ENCODE results near the gene MBOAT2. TPM values are rescaled to one million over a fixed set of nuclear protein-coding genes. Genes with fewer than 3 reads are reported as not detected.

Gene MBOAT2
- polyA plus RNA-seq, 1 donor (not counting 4 experiments of a cell fraction or from before 2014, with no cell fraction given), result 121 TPM

- DNase-seq (ENCODE audit: low read depth, low spot score) (no peak), FAIRE-seq (no peak)
- Histone ChIP-seq H3K4me2 (ENCODE audit: control insufficient read depth, extremely low read depth, insufficient read depth, low read depth, low read length) (no peak overlapping the region), H3K79me2 (ENCODE audit: control insufficient read depth, insufficient read depth, low read length) (peaks cover 96% of the 10 kb centered on the region), H3K9ac (ENCODE audit: control insufficient read depth, extremely low read depth, insufficient read depth, low read length) (no peak overlapping the region), H4K20me1 (ENCODE audit: control insufficient read depth, extremely low read depth, insufficient read depth, low read length) (peaks cover 9% of the 10 kb centered on the region), H3K9me3 (ENCODE audit: control insufficient read depth, low read depth, low read length) (no peaks in the 10 kb centered on the region), H3K4me3 (ENCODE audit: control insufficient read depth in 2 of 3, extremely low read depth in 1 of 3, insufficient read depth in 2 of 3, low read depth in 1 of 3, low read length in 3 of 3) (no peak overlapping the region), H3K36me3 (ENCODE audit: control insufficient read depth in 2 of 2, extremely low read depth in 1 of 2, insufficient read depth in 2 of 2, low read length in 2 of 2) (no peaks in the 10 kb centered on the region), H3K27me3 (ENCODE audit: control insufficient read depth, extremely low read depth, insufficient read depth, low read length) (no peaks in the 10 kb centered on the region), H3K9me1 (ENCODE audit: control insufficient read depth, extremely low read depth, insufficient read depth, low read length) (no peaks in the 10 kb centered on the region), H3K27ac (ENCODE audit: control insufficient read depth, insufficient read depth, low read length) (no peak overlapping the region), H2AFZ (ENCODE audit: control insufficient read depth, low read length) (no peak overlapping the region), H3K4me1 (ENCODE audit: control insufficient read depth, extremely low read depth, insufficient read depth, low read length) (peaks cover 3% of the 10 kb centered on the region)
- dilution Hi-C loops (cut with MboI; ENCODE audit: extremely low pct_ligation_motif_present, low sequenced_read_pairs), result no loop called here
- TF ChIP-seq, protein P1, sequence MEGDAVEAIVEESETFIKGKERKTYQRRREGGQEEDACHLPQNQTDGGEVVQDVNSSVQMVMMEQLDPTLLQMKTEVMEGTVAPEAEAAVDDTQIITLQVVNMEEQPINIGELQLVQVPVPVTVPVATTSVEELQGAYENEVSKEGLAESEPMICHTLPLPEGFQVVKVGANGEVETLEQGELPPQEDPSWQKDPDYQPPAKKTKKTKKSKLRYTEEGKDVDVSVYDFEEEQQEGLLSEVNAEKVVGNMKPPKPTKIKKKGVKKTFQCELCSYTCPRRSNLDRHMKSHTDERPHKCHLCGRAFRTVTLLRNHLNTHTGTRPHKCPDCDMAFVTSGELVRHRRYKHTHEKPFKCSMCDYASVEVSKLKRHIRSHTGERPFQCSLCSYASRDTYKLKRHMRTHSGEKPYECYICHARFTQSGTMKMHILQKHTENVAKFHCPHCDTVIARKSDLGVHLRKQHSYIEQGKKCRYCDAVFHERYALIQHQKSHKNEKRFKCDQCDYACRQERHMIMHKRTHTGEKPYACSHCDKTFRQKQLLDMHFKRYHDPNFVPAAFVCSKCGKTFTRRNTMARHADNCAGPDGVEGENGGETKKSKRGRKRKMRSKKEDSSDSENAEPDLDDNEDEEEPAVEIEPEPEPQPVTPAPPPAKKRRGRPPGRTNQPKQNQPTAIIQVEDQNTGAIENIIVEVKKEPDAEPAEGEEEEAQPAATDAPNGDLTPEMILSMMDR (optimal IDR thresholded peaks at IDR 0.05 in 1 of 3, IDR thresholded peaks at IDR 0.05 in 1 of 3, conservative IDR thresholded peaks at IDR 0.05 in 1 of 3; ENCODE audit: extremely low read depth in 1 of 3, insufficient read depth in 2 of 3, low read length in 3 of 3), result no peak
- TF ChIP-seq EZH2 (IDR thresholded peaks at IDR 0.05; ENCODE audit: low read length), result no peak
These were observed 25.7 kb downstream of the MBOAT2 start for GRCh38 chr2:8977758-8978157.

GRCh38 chr2:8976442-8977259 is 26.8 kb downstream of the MBOAT2 start:
- Histone ChIP-seq H3K4me3 (ENCODE audit: control insufficient read depth in 2 of 3, extremely low read depth in 1 of 3, insufficient read depth in 2 of 3, low read depth in 1 of 3, low read length in 3 of 3) (no peak overlapping the region), H3K27ac (ENCODE audit: control insufficient read depth, insufficient read depth, low read length) (no peak overlapping the region), H3K79me2 (ENCODE audit: control insufficient read depth, insufficient read depth, low read length) (peaks cover 86% of the 10 kb centered on the region), H3K4me2 (ENCODE audit: control insufficient read depth, extremely low read depth, insufficient read depth, low read depth, low read length) (no peak overlapping the region), H3K9me3 (ENCODE audit: control insufficient read depth, low read depth, low read length) (no peaks in the 10 kb centered on the region), H3K9ac (ENCODE audit: control insufficient read depth, extremely low read depth, insufficient read depth, low read length) (no peak overlapping the region), H3K9me1 (ENCODE audit: control insufficient read depth, extremely low read depth, insufficient read depth, low read length) (no peaks in the 10 kb centered on the region), H4K20me1 (ENCODE audit: control insufficient read depth, extremely low read depth, insufficient read depth, low read length) (peaks cover 9% of the 10 kb centered on the region), H3K36me3 (ENCODE audit: control insufficient read depth in 2 of 2, extremely low read depth in 1 of 2, insufficient read depth in 2 of 2, low read length in 2 of 2) (no peaks in the 10 kb centered on the region), H3K27me3 (ENCODE audit: control insufficient read depth, extremely low read depth, insufficient read depth, low read length) (no peaks in the 10 kb centered on the region), H2AFZ (ENCODE audit: control insufficient read depth, low read length) (no peak overlapping the region), H3K4me1 (ENCODE audit: control insufficient read depth, extremely low read depth, insufficient read depth, low read length) (peaks cover 3% of the 10 kb centered on the region)
- no peak for TF ChIP-seq EZH2 (IDR thresholded peaks at IDR 0.05; ENCODE audit: low read length)
- TF ChIP-seq, protein P1 (optimal IDR thresholded peaks at IDR 0.05 in 1 of 3, IDR thresholded peaks at IDR 0.05 in 1 of 3, conservative IDR thresholded peaks at IDR 0.05 in 1 of 3; ENCODE audit: extremely low read depth in 1 of 3, insufficient read depth in 2 of 3, low read length in 3 of 3), result no peak
- FAIRE-seq (no peak), DNase-seq (ENCODE audit: low read depth, low spot score) (no peak)
- dilution Hi-C loops (cut with MboI; ENCODE audit: extremely low pct_ligation_motif_present, low sequenced_read_pairs), result no loop called here

Measured in keratinocyte (primary cell).